HepG2 (cell line): Measurements from ENCODE around the gene PLEKHA6. TPM values are rescaled to one million over a fixed set of nuclear protein-coding genes. Genes with fewer than 3 reads are reported as not detected.

Source experiments
- HNF4G ChIP-seq, 2 experiments: sonication (generic) in 1 of 2; formaldehyde crosslinking in 1 of 2; IDR thresholded peaks; 2 replicates each; pipeline versions ENCODE4 v1.4.0 to v1.6.1; 2011 to 2020; ENCODE audit warnings: borderline replicate concordance in 2 of 2, low read depth in 2 of 2, mild to moderate bottlenecking in 2 of 2, low read length in 1 of 2, missing genetic modification reagents in 1 of 2, moderate library complexity in 1 of 2
- HNRNPL ChIP-seq: fragments of 200-400 bp; formaldehyde crosslinking; IDR thresholded peaks from 2 replicates; pipeline ENCODE4 v1.6.1; 2017; ENCODE audit warnings: mild to moderate bottlenecking, low read depth, low read length
- IRF9 ChIP-seq: sonication (generic); formaldehyde crosslinking; IDR thresholded peaks from 2 replicates; pipeline ENCODE4 v1.8.0; 2022; ENCODE audit warnings: missing genetic modification reagents, mild to moderate bottlenecking, borderline replicate concordance
- KLF16 ChIP-seq, 2 experiments: sonication (generic) in 1 of 2; formaldehyde crosslinking in 1 of 2; IDR thresholded peaks; 2 replicates each; pipeline versions ENCODE4 v1.6.1 to v1.8.0; 2016 to 2023; ENCODE audit warnings: missing genetic modification reagents in 2 of 2, missing compliant biosample characterization in 1 of 2
- MAF1 ChIP-seq: sonication (generic); formaldehyde crosslinking; IDR thresholded peaks from 2 replicates; pipeline ENCODE4 v1.5.0; 2020; ENCODE audit warnings: missing genetic modification reagents, borderline replicate concordance
- MTF1 ChIP-seq: sonication (generic); formaldehyde crosslinking; IDR thresholded peaks from 2 replicates; pipeline ENCODE4 v1.5.0; 2020; ENCODE audit warnings: missing genetic modification reagents
- NR2C2 ChIP-seq: sonication (generic); formaldehyde crosslinking; IDR thresholded peaks from 2 replicates; pipeline ENCODE4 v1.4.0; 2020; ENCODE audit warnings: missing genetic modification reagents, mild to moderate bottlenecking, moderate library complexity, borderline replicate concordance
- PCBP1 ChIP-seq: fragments of 200-400 bp; formaldehyde crosslinking; IDR thresholded peaks from 2 replicates; pipeline ENCODE4 v1.6.1; 2017; ENCODE audit warnings: mild to moderate bottlenecking, low read depth, low read length, borderline replicate concordance
- REPIN1 ChIP-seq: sonication (generic); formaldehyde crosslinking; IDR thresholded peaks from 2 replicates; pipeline ENCODE4 v1.8.0; 2022; ENCODE audit warnings: missing genetic modification reagents, low read depth, mild to moderate bottlenecking, borderline replicate concordance
- SIN3A ChIP-seq: IDR thresholded peaks from 2 replicates; pipeline ENCODE4 v1.6.1; 2011; ENCODE audit warnings: low read depth, mild to moderate bottlenecking, control low read depth, low read length, borderline replicate concordance
- UBTF ChIP-seq: sonication (generic); formaldehyde crosslinking; IDR thresholded peaks from 2 replicates; pipeline ENCODE4 v1.4.0; 2020; ENCODE audit warnings: mild to moderate bottlenecking, missing genetic modification reagents
- ZEB1 ChIP-seq: IDR thresholded peaks from 2 replicates; pipeline ENCODE4 v1.6.1; 2012; ENCODE audit warnings: mild to moderate bottlenecking, low read depth, inconsistent platforms; ENCODE audit not compliant: insufficient replicate concordance
- ZFY ChIP-seq: sonication (generic); formaldehyde crosslinking; IDR thresholded peaks from 2 replicates; pipeline ENCODE4 v1.4.0; 2020; ENCODE audit warnings: missing genetic modification reagents
- ZNF431 ChIP-seq: sonication (generic); formaldehyde crosslinking; IDR thresholded peaks from 2 replicates; pipeline ENCODE4 v1.9.0; 2022; ENCODE audit warnings: missing genetic modification reagents, low read depth, mild to moderate bottlenecking, borderline replicate concordance
- ZNF552 ChIP-seq: sonication (generic); formaldehyde crosslinking; IDR thresholded peaks from 2 replicates; pipeline ENCODE4 v1.9.0; 2022; ENCODE audit warnings: missing genetic modification reagents, mild to moderate bottlenecking, borderline replicate concordance
- ZNF577 ChIP-seq: sonication (generic); formaldehyde crosslinking; IDR thresholded peaks from 2 replicates; pipeline ENCODE4 v1.4.0; 2020; ENCODE audit warnings: mild to moderate bottlenecking, low read depth, missing genetic modification reagents, borderline replicate concordance
- ZNF709 ChIP-seq: sonication (generic); formaldehyde crosslinking; IDR thresholded peaks from 2 replicates; pipeline ENCODE4 v1.5.0; 2020; ENCODE audit warnings: mild to moderate bottlenecking, missing genetic modification reagents
- ZNF770 ChIP-seq: sonication (generic); formaldehyde crosslinking; IDR thresholded peaks from 2 replicates; pipeline ENCODE4 v1.5.0; 2020; ENCODE audit warnings: mild to moderate bottlenecking, missing genetic modification reagents
- ZNF776 ChIP-seq: sonication (generic); formaldehyde crosslinking; IDR thresholded peaks from 2 replicates; pipeline ENCODE4 v1.4.0; 2020; ENCODE audit warnings: mild to moderate bottlenecking, missing genetic modification reagents
- ZNF792 ChIP-seq: IDR thresholded peaks from 2 replicates; pipeline ENCODE4 v1.6.1; 2016
- ZNF800 ChIP-seq: sonication (generic); formaldehyde crosslinking; IDR thresholded peaks from 2 replicates; pipeline ENCODE4 v1.4.0; 2020; ENCODE audit warnings: missing genetic modification reagents
- polyA plus RNA-seq, 8 experiments: library from polyadenylated mRNA; depleted of rRNA in 3 of 8; stranded (reverse) in 7 of 8; unstranded in 1 of 8; fragments of >200 nt; fragmentation: Illumina TruSeq in 4 of 8; extraction: Trizol in 4 of 8; gene quantifications; 2 replicates each; pipeline versions ENCODE4 v1.2.1 to v1.2.3, GENCODE V29; 2011 to 2016; ENCODE audit warnings: low read depth in 4 of 8, missing spikeins in 1 of 8, mixed read lengths in 1 of 8; ENCODE audit not compliant: insufficient read depth in 1 of 8
- total RNA-seq, 5 experiments: library from RNA; depleted of rRNA; stranded (reverse); fragments of >200 nt; fragmentation: Illumina TruSeq; extraction: Trizol; gene quantifications; 2 replicates each; pipeline ENCODE4 v1.2.3, GENCODE V29; 2016; ENCODE audit warnings: low read depth in 1 of 5

PLEKHA6 gene
- total and polyA plus RNA-seq, 2 of the 13 experiments (the other 11 are each of a cell fraction or from before 2014, with no cell fraction given), result 5.3 to 11.4 TPM

GRCh38 chr1:204377800-204378668, 18.3 kb upstream of the PLEKHA6 start (continued):
- TF ChIP-seq SIN3A (peak; percentile 80; the same call in 1 of the 2 replicates), ZNF431 (CRISPR knock-in tag) (no peak), UBTF (CRISPR knock-in tag) (peak; percentile 93), ZNF709 (CRISPR knock-in tag) (no peak), IRF9 (CRISPR knock-in tag) (no peak), NR2C2 (CRISPR knock-in tag) (peak; percentile 80), HNRNPL (no peak), MAF1 (CRISPR knock-in tag) (no peak), ZFY (peak; percentile 66), ZEB1 (no peak), ZNF770 (CRISPR knock-in tag) (no peak), ZNF800 (no peak), HNF4G (IDR thresholded peaks at IDR 0.05; ENCODE audit: borderline replicate concordance, low read depth, low read length) (peak; percentile 69), HNF4G (CRISPR knock-in tag; IDR thresholded peaks at IDR 0.05; ENCODE audit: borderline replicate concordance, low read depth) (no peak; the same call in 1 of the 2 replicates), ZNF552 (CRISPR knock-in tag) (no peak), MTF1 (CRISPR knock-in tag) (no peak), ZNF577 (CRISPR knock-in tag) (0 out of 2 replicates have a peak, but pooled peaks have one; percentile 25), PCBP1 (no peak), REPIN1 (CRISPR knock-in tag) (no peak), KLF16 (CRISPR knock-in tag; IDR thresholded peaks at IDR 0.05) (no peak; a peak in 1 of 4 replicates), ZNF776 (CRISPR knock-in tag) (no peak), ZNF792 (CRISPR knock-in tag) (peak; percentile 61; the same call in 1 of the 2 replicates)
